IPS-NIHi11 (cell line): ENCODE results near the gene OR7G2.

Experiments used
- DNase-seq: peaks from one replicate; pipeline ENCODE4 v3.0.0; 2012; ENCODE audit warnings: mixed read lengths, low spot score

The OR7G2 gene

GRCh38 chr19:9107375-9107774 is at the start of gene OR7G2:
OR7G2 (minus strand) TSS chr19:9107475; CDS start chr19:9103243, 4,232 bp downstream.
- no peak for DNase-seq

- no peak for DNase-seq
Measured at GRCh38 chr19:9156304-9156703, 49.0 kb upstream of the OR7G2 start.

- no peak for DNase-seq
Measured at GRCh38 chr19:9155591-9155990, 48.3 kb upstream of the OR7G2 start.

- DNase-seq = no peak
Measured at GRCh38 chr19:9151367-9151766, 44.1 kb upstream of the OR7G2 start.

GRCh38 chr19:9150650-9151049 is 43.4 kb upstream of the OR7G2 start:
- DNase-seq = no peak

GRCh38 chr19:9149997-9150396 is 42.7 kb upstream of the OR7G2 start:
- no peak for DNase-seq

- no peak for DNase-seq
Measured at GRCh38 chr19:9148697-9149096, 41.4 kb upstream of the OR7G2 start.

GRCh38 chr19:9146882-9147281 is 39.6 kb upstream of the OR7G2 start:
- no peak for DNase-seq

- DNase-seq = no peak
Measured at GRCh38 chr19:9144920-9145319, 37.6 kb upstream of the OR7G2 start.

- peak; percentile 88 for DNase-seq
Measured at GRCh38 chr19:9140159-9140874, 33.0 kb upstream of the OR7G2 start, which contains the start of gene ZNF317. ZNF317 (plus strand) TSS chr19:9140397; CDS start chr19:9156017, 15,620 bp downstream.

- DNase-seq = no peak
Measured at GRCh38 chr19:9139609-9140158, 32.4 kb upstream of the OR7G2 start.

- no peak for DNase-seq
Measured at GRCh38 chr19:9132422-9132821, 25.1 kb upstream of the OR7G2 start.

GRCh38 chr19:9130965-9131364 is 23.7 kb upstream of the OR7G2 start:
- DNase-seq = no peak

- DNase-seq = no peak
Measured at GRCh38 chr19:9128171-9128570, 20.9 kb upstream of the OR7G2 start.

GRCh38 chr19:9126900-9127405 is 19.7 kb upstream of the OR7G2 start, which contains the start of gene OR7G3:
OR7G3 (minus strand) TSS chr19:9126950; CDS start chr19:9126950, 0 bp downstream.
- DNase-seq = no peak

- no peak for DNase-seq
Measured at GRCh38 chr19:9116547-9116946, 9.3 kb upstream of the OR7G2 start.

GRCh38 chr19:9115307-9115813 is 8.1 kb upstream of the OR7G2 start, which contains the start of gene OR7G1:
OR7G1 (minus strand) TSS chr19:9115763; CDS start chr19:9115763, 0 bp downstream.
- DNase-seq = no peak

GRCh38 chr19:9109959-9110358 is 2.7 kb upstream of the OR7G2 start:
- no peak for DNase-seq

- DNase-seq = no peak
Measured at GRCh38 chr19:9086761-9087160, 20.5 kb downstream of the OR7G2 start, which contains the start of gene OR1M1. OR1M1 (plus strand) TSS chr19:9087061; CDS start chr19:9093245, 6,184 bp downstream.

GRCh38 chr19:9078651-9079050 is 28.6 kb downstream of the OR7G2 start:
- DNase-seq = no peak

- DNase-seq = no peak
Measured at GRCh38 chr19:9076901-9077300, 30.4 kb downstream of the OR7G2 start.

GRCh38 chr19:9075064-9075949 is 32.0 kb downstream of the OR7G2 start:
- DNase-seq = peak; percentile 83
